Measurements from ENCODE around the gene SLC38A10. TPM values are rescaled to one million over a fixed set of nuclear protein-coding genes. Genes with fewer than 3 reads are reported as not detected.

The SLC38A10 gene
- polyA plus RNA-seq, 1 of the 3 experiments (the other 2 are of a cell fraction), result 82.2 TPM

DNA sequence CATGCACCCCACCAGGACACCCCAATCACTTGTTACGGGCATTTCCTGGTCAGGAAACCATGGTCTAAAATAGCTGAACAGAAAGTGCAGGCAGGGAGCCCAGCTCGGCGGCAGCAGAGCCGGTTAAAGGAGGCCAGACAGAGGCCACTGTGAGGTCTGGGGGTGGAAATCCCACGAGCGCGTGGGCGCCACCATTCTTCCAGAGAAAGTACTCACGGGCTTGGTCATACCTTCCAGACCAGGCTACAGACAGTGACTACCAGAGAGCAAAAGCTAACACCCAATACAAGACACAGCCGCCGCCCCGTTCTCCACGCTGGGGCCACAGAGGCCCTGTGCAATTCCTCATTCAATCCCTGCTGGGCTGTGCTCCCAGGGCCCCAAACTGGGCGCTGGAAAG is 84.2 kb downstream of the SLC38A10 start (continued):
- TF ChIP-seq, protein P1, sequence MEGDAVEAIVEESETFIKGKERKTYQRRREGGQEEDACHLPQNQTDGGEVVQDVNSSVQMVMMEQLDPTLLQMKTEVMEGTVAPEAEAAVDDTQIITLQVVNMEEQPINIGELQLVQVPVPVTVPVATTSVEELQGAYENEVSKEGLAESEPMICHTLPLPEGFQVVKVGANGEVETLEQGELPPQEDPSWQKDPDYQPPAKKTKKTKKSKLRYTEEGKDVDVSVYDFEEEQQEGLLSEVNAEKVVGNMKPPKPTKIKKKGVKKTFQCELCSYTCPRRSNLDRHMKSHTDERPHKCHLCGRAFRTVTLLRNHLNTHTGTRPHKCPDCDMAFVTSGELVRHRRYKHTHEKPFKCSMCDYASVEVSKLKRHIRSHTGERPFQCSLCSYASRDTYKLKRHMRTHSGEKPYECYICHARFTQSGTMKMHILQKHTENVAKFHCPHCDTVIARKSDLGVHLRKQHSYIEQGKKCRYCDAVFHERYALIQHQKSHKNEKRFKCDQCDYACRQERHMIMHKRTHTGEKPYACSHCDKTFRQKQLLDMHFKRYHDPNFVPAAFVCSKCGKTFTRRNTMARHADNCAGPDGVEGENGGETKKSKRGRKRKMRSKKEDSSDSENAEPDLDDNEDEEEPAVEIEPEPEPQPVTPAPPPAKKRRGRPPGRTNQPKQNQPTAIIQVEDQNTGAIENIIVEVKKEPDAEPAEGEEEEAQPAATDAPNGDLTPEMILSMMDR (IDR thresholded peaks at IDR 0.05), result no peak
- no peak for TF ChIP-seq RXRA (IDR thresholded peaks at IDR 0.05; ENCODE audit: borderline replicate concordance, low read depth)
- TF ChIP-seq TCF12 (IDR thresholded peaks at IDR 0.05), result no peak
- TF ChIP-seq FOXJ3 (CRISPR knock-in tag; IDR thresholded peaks at IDR 0.05), result no peak
- no peak for TF ChIP-seq RAD21 (IDR thresholded peaks at IDR 0.05; ENCODE audit: low read length)
- no peak for TF ChIP-seq MEF2A (IDR thresholded peaks at IDR 0.05; ENCODE audit: borderline replicate concordance, low read depth)
- no peak for TF ChIP-seq CHD2 (IDR thresholded peaks at IDR 0.05; ENCODE audit: low read length, partially characterized antibody)
- TF ChIP-seq EP300 (IDR thresholded peaks at IDR 0.05; ENCODE audit: borderline replicate concordance in 1 of 2, low read depth in 1 of 2, low read length in 1 of 2), result no peak

GRCh38 chr17:81210466-81210865 is 84.6 kb downstream of the SLC38A10 start:
- TF ChIP-seq SIN3A (IDR thresholded peaks at IDR 0.05; ENCODE audit: borderline replicate concordance, low read depth, low read length) (no peak), FOXM1 (IDR thresholded peaks at IDR 0.05; ENCODE audit: low read depth) (no peak), RCOR1 (IDR thresholded peaks at IDR 0.05; ENCODE audit: low read length) (no peak), RFX5 (IDR thresholded peaks at IDR 0.05; ENCODE audit: low read length) (no peak), RAD21 (IDR thresholded peaks at IDR 0.05; ENCODE audit: low read length) (no peak), TEAD4 (IDR thresholded peaks at IDR 0.05; ENCODE audit: borderline replicate concordance, insufficient read depth) (no peak), GATA2 (CRISPR knock-in tag; IDR thresholded peaks at IDR 0.05) (no peak), MEF2A (IDR thresholded peaks at IDR 0.05; ENCODE audit: borderline replicate concordance, low read depth) (no peak), RXRA (IDR thresholded peaks at IDR 0.05; ENCODE audit: borderline replicate concordance, low read depth) (no peak), NFIC (IDR thresholded peaks at IDR 0.05; ENCODE audit: borderline replicate concordance) (no peak), GABPA (IDR thresholded peaks at IDR 0.05; ENCODE audit: low read depth) (no peak)
- TF ChIP-seq, protein P2, sequence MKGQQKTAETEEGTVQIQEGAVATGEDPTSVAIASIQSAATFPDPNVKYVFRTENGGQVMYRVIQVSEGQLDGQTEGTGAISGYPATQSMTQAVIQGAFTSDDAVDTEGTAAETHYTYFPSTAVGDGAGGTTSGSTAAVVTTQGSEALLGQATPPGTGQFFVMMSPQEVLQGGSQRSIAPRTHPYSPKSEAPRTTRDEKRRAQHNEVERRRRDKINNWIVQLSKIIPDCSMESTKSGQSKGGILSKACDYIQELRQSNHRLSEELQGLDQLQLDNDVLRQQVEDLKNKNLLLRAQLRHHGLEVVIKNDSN (IDR thresholded peaks at IDR 0.05; ENCODE audit: borderline replicate concordance, low read depth), result no peak
- TF ChIP-seq, protein P3, sequence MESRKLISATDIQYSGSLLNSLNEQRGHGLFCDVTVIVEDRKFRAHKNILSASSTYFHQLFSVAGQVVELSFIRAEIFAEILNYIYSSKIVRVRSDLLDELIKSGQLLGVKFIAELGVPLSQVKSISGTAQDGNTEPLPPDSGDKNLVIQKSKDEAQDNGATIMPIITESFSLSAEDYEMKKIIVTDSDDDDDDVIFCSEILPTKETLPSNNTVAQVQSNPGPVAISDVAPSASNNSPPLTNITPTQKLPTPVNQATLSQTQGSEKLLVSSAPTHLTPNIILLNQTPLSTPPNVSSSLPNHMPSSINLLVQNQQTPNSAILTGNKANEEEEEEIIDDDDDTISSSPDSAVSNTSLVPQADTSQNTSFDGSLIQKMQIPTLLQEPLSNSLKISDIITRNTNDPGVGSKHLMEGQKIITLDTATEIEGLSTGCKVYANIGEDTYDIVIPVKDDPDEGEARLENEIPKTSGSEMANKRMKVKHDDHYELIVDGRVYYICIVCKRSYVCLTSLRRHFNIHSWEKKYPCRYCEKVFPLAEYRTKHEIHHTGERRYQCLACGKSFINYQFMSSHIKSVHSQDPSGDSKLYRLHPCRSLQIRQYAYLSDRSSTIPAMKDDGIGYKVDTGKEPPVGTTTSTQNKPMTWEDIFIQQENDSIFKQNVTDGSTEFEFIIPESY (IDR thresholded peaks at IDR 0.05; ENCODE audit: borderline replicate concordance, low read depth), result no peak
- TF ChIP-seq, protein P4, sequence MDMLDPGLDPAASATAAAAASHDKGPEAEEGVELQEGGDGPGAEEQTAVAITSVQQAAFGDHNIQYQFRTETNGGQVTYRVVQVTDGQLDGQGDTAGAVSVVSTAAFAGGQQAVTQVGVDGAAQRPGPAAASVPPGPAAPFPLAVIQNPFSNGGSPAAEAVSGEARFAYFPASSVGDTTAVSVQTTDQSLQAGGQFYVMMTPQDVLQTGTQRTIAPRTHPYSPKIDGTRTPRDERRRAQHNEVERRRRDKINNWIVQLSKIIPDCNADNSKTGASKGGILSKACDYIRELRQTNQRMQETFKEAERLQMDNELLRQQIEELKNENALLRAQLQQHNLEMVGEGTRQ (IDR thresholded peaks at IDR 0.05; ENCODE audit: borderline replicate concordance, low read depth, low read length), result no peak
- 90% methylated on average over 10 of the region's 10 CpGs for WGBS (ENCODE audit: low lambda C conversion rate)
- ChIA-PET CTCF (interaction anchor here (0.6 to 2.8 kb wide), 3 partner anchors 9 to 68 kb away, joined by 3 to 11 read pairs (median 5); no protein-coding TSS in a partner anchor), POLR2A (no interaction called here)
- no peaks in the 10 kb centered on the region for H3K27me3 ChIP-seq (ENCODE audit: insufficient read depth)
- H3K4me3 ChIP-seq (ENCODE audit: low read depth in 2 of 2, low read length in 1 of 2), result no peak overlapping the region
- H3K79me2 ChIP-seq (ENCODE audit: insufficient read depth), result 0 out of 2 replicates have a peak, but pooled peaks cover 7% of the 10 kb centered on the region
- H3F3A ChIP-seq (replicated peaks; ENCODE audit: insufficient read depth), result no peaks in the 10 kb centered on the region
- H3K36me3 ChIP-seq (replicated peaks in 1 of 2; ENCODE audit: control insufficient read depth in 1 of 2, insufficient read depth in 2 of 2, low read length in 1 of 2), result no peaks in the 10 kb centered on the region
- DNase-seq, result no peak
- H3K9me2 ChIP-seq, result no peaks in the 10 kb centered on the region
- no peak overlapping the region for H2AFZ ChIP-seq (ENCODE audit: low read depth)
- H3K4me2 ChIP-seq, result no peak overlapping the region
- no peaks in the 10 kb centered on the region for H4K20me1 ChIP-seq (ENCODE audit: insufficient read depth)
- no peak overlapping the region for H3K27ac ChIP-seq (ENCODE audit: low read depth in 2 of 2, low read length in 1 of 2)
- H3K9me3 ChIP-seq, result no peaks in the 10 kb centered on the region
- no peaks in the 10 kb centered on the region for H3K4me1 ChIP-seq (ENCODE audit: control insufficient read depth in 1 of 2, insufficient read depth in 2 of 2, low read depth in 1 of 2, low read length in 1 of 2)
- no peak overlapping the region for H3K9ac ChIP-seq

Measured in SK-N-SH (cell line).